ENCODE measurements around the gene FBXL22. TPM values are rescaled to one million over a fixed set of nuclear protein-coding genes. Genes with fewer than 3 reads are reported as not detected.

Gene FBXL22
- total RNA-seq, 4 donors from 2014 or later: 1.1 TPM; not detected in 3

DNA sequence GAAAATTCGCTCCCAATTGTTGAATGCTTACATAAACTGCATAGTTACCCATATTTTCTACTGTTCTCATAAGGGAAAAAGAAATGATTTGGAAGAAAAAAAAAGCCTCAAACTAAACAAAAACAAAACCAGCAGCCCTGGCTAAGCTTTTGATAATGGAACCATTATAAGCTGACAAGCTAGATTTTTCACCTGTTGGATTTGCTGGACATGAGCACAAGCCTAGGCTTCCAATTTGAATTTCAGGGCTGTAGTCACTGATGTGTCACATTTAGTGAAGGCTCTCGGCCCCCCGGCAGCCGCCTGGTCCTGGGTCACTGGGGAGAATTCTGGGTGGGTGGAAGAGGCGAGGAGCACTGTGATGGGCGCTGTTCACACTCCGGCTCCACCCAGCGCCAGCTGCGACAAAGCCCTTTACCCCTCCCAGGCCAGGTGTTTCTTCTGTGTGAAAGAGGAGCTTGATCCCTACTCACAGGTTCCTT lies 4.6 kb downstream of the FBXL22 start:
- H3K27ac ChIP-seq: peak overlapping the region; percentile 88 to 96 (median 89)
- H3K36me3 ChIP-seq: no peaks in the 10 kb centered on the region
- H3K9me3 ChIP-seq: no peaks in the 10 kb centered on the region
- peak overlapping the region; percentile 64 to 79 (median 78) for H3K4me3 ChIP-seq
- DNase-seq: peak; percentile 59 to 77 (median 75)
- H3K27me3 ChIP-seq: no peaks in the 10 kb centered on the region
- TF ChIP-seq POLR2A (IDR thresholded peaks at IDR 0.05): no peak
- TF ChIP-seq, protein P1, sequence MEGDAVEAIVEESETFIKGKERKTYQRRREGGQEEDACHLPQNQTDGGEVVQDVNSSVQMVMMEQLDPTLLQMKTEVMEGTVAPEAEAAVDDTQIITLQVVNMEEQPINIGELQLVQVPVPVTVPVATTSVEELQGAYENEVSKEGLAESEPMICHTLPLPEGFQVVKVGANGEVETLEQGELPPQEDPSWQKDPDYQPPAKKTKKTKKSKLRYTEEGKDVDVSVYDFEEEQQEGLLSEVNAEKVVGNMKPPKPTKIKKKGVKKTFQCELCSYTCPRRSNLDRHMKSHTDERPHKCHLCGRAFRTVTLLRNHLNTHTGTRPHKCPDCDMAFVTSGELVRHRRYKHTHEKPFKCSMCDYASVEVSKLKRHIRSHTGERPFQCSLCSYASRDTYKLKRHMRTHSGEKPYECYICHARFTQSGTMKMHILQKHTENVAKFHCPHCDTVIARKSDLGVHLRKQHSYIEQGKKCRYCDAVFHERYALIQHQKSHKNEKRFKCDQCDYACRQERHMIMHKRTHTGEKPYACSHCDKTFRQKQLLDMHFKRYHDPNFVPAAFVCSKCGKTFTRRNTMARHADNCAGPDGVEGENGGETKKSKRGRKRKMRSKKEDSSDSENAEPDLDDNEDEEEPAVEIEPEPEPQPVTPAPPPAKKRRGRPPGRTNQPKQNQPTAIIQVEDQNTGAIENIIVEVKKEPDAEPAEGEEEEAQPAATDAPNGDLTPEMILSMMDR (IDR thresholded peaks at IDR 0.05): no peak
- H3K4me1 ChIP-seq: peaks cover 0 to 22% (median 14%) of the 10 kb centered on the region in 4 donors

DNA sequence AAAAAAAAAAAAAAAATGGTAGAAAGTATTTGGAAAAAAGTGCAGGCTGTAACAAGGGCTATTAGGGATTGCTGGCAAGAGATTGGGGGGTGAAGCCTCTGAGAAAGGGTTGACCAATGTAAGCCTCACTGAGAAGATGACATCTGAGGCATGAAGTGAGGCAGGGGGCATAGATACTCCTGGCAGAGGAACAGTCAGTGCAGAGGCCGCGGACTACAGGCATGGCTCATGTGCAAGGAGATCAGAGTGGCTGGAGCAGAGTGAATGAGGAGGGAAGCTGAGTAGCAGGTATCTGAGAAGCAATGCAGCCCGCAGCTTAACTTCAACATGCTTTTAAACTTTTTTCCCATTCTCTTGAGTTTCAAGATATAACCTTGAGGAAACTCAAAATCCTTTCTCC lies 5.4 kb downstream of the FBXL22 start:
- H3K4me3 ChIP-seq: no peak overlapping the region
- no peaks in the 10 kb centered on the region for H3K9me3 ChIP-seq
- H3K36me3 ChIP-seq: peaks cover 0 to 3% (median 0%) of the 10 kb centered on the region in 3 donors
- H3K27me3 ChIP-seq: no peaks in the 10 kb centered on the region
- no peak overlapping the region for H3K27ac ChIP-seq
- no peak for DNase-seq
- TF ChIP-seq POLR2A (IDR thresholded peaks at IDR 0.05): no peak
- TF ChIP-seq, protein P1 (IDR thresholded peaks at IDR 0.05): no peak
- peaks cover 0 to 18% (median 14%) of the 10 kb centered on the region in 4 donors for H3K4me1 ChIP-seq

DNA sequence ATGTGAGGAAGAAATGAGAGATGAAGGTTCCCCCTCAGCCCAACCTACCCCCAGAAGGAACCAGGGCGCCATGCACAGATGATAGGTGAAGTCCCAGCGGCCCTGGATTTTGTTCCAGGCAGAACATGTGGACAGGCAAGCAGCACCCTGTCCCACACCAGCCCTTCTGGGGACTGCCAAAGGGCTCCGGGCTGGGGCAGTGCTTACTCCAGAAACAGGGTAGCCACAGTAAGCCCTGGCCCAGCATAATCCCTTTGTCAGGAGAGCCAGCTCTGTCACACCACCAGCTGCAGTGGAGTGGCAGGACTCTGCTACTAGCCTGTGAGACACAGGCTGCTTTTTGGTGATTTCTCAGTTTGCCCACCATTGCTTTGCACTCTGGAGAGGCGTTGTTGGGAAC lies 6.3 kb downstream of the FBXL22 start:
- peaks cover 0 to 18% (median 10%) of the 10 kb centered on the region in 4 donors for H3K4me1 ChIP-seq
- no peaks in the 10 kb centered on the region for H3K27me3 ChIP-seq
- DNase-seq: no peak
- no peak overlapping the region for H3K27ac ChIP-seq
- H3K9me3 ChIP-seq: no peaks in the 10 kb centered on the region
- no peak for TF ChIP-seq POLR2A (IDR thresholded peaks at IDR 0.05)
- TF ChIP-seq, protein P1 (IDR thresholded peaks at IDR 0.05): no peak
- no peak overlapping the region for H3K4me3 ChIP-seq
- H3K36me3 ChIP-seq: peaks cover 0 to 12% (median 0%) of the 10 kb centered on the region in 3 donors

DNA sequence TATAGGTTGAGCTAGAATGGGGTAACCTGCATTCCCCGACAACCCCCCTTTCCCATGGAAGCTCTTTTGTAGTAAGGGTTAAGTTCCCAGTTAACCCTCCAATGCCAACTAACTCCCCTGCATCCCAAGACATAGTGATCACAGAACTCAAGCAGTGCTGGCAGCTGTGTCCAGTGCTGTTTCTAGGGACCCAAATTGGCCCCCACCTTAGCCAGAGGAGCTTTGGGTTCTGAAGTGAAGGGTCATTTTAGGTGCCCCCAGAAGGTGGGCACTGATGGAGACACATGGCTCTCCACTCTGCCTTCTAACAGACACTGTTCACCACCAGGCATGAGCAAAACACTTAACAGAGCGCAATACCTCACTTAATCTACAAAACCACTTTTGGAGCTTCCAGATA lies 7.1 kb downstream of the FBXL22 start:
- Histone ChIP-seq H3K27ac (no peak overlapping the region), H3K4me1 (peaks cover 0 to 18% (median 8%) of the 10 kb centered on the region in 4 donors)

DNA sequence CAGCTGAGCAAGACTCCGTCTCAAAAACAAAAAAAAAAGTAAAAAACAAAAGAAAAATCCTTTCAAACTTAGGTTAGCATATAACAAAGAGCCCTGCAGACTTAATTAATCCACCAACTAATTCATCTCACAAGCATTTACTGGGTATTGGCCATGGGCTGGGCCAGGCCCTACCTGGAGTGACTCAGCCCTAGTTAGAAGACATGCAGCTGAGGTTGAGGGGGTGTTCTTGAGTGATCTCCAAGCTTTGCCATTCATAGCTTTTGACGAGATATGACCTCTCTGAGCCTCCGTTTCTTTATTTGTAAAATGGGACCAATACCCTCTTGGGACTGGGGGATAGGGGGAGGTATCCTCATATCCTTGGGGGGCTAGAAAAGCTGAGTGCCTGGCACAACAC lies 7.8 kb downstream of the FBXL22 start:
- no peak for DNase-seq
- Histone ChIP-seq H3K36me3 (peaks cover 0 to 23% (median 0%) of the 10 kb centered on the region in 3 donors), H3K4me1 (peaks cover 0 to 18% (median 9%) of the 10 kb centered on the region in 4 donors), H3K4me3 (no peak overlapping the region), H3K27me3 (no peaks in the 10 kb centered on the region), H3K27ac (no peak overlapping the region), H3K9me3 (no peaks in the 10 kb centered on the region)
- TF ChIP-seq POLR2A (IDR thresholded peaks at IDR 0.05): no peak
- TF ChIP-seq, protein P1 (IDR thresholded peaks at IDR 0.05): no peak

More for the DNA sequence above, 7.1 kb downstream of the FBXL22 start:
- Histone ChIP-seq H3K36me3 (peaks cover 0 to 20% (median 0%) of the 10 kb centered on the region in 3 donors), H3K4me3 (no peak overlapping the region), H3K9me3 (no peaks in the 10 kb centered on the region), H3K27me3 (no peaks in the 10 kb centered on the region)
- no peak for TF ChIP-seq POLR2A (IDR thresholded peaks at IDR 0.05)
- TF ChIP-seq, protein P1 (IDR thresholded peaks at IDR 0.05): no peak
- no peak for DNase-seq

All from Peyer's patch (tissue), 4 donors.